ENCODE results near the gene NELFB.

- TF ChIP-seq CTCF (conservative IDR thresholded peaks at IDR 0.05; ENCODE audit: low read depth, low read length) (no peak), EZH2 (IDR thresholded peaks at IDR 0.05; ENCODE audit: borderline replicate concordance, low read depth, low read length, poor library complexity, severe bottlenecking) (no peak)
These were observed 47.0 kb downstream of the NELFB start, which contains the start of gene NRARP for GRCh38 chr9:137302118-137302448.
